ENCODE data around the gene CYP26A1.

DNA sequence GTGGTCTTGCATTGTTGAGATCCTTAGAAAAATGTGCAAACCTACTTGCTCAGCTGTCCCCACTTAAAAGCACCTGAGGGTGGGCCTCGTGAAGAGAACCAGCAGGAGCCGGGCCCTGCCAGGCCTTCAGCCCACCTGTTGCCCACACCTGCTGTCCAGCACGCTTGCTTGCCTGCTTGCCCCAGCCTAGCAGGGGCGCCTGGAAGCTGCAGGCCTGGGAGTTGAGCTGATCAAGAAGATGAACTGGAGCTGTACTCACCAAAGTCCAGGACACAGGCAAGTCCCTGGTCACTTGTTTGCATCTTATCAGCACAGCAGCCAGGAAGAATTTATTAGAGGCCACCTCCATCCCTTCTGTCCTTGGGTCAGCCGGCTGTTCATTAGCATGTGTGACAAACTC lies 23.2 kb downstream of the CYP26A1 start:
- TF ChIP-seq EZH2phosphoT487 (IDR thresholded peaks at IDR 0.05; ENCODE audit: low read depth) = no peak
- TF ChIP-seq, protein P1, sequence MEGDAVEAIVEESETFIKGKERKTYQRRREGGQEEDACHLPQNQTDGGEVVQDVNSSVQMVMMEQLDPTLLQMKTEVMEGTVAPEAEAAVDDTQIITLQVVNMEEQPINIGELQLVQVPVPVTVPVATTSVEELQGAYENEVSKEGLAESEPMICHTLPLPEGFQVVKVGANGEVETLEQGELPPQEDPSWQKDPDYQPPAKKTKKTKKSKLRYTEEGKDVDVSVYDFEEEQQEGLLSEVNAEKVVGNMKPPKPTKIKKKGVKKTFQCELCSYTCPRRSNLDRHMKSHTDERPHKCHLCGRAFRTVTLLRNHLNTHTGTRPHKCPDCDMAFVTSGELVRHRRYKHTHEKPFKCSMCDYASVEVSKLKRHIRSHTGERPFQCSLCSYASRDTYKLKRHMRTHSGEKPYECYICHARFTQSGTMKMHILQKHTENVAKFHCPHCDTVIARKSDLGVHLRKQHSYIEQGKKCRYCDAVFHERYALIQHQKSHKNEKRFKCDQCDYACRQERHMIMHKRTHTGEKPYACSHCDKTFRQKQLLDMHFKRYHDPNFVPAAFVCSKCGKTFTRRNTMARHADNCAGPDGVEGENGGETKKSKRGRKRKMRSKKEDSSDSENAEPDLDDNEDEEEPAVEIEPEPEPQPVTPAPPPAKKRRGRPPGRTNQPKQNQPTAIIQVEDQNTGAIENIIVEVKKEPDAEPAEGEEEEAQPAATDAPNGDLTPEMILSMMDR (IDR thresholded peaks at IDR 0.05; ENCODE audit: low read depth, low read length) = no peak
